Measurements from ENCODE around the gene ERMARD.

Gene ERMARD

DNA sequence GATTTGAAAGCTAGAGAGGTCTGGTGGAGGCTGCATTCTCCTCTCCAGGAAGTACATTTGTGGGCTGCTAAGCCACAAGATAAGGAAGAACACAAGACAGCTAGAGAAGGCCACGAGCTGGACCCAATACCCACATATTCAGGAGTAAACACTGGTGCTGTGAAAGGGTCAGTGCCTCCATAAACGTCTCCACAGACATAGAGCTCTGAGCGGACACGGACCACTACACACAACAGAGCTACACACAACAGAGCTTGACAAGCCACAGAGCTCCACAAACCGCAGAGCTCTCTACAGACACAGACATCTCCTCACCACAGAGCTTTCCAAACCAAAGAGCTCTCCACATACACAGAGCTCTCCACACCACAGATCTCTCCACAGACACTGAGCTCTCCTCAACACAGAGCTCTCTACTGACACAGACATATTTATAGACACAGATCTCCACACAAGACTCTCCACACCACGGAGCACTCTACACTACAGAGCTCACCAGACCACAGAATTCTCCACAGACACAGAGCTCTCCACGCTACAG is 51.9 kb downstream of the ERMARD start:
- FAIRE-seq, result no peak

DNA sequence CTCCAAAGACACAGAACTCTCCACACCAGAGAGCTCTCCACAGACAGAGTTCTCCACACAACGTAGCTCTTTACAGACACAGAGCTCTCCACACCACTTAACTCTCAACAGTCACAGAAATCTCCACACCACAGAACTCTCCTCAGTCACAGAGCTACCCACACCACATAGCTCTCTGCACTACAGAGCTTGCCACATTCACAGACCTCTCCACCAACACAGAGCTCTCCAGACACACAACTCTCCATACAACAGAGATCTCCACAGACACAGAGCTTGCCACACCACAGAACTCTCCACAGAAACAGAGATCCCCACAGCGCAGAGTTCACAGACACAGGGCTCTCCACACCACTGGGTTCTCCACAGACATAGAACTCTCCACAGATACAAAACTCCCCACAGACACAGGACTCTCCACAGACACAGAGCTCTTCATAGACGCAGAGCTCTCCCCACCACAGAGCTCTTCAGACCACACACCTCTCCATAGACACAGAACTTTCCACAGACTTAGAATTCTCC is 52.5 kb downstream of the ERMARD start:
- no peak for FAIRE-seq

GRCh38 chr6:169804427-169804826 is 53.0 kb downstream of the ERMARD start:
- FAIRE-seq, result no peak

GRCh38 chr6:169805242-169805838 is 53.9 kb downstream of the ERMARD start:
- FAIRE-seq, result no peak

GRCh38 chr6:169806701-169807100 is 55.3 kb downstream of the ERMARD start:
- no peak for FAIRE-seq

GRCh38 chr6:169807229-169807628 is 55.8 kb downstream of the ERMARD start:
- FAIRE-seq, result no peak

- no peak for FAIRE-seq
Observed at GRCh38 chr6:169807699-169808607, 56.5 kb downstream of the ERMARD start.

GRCh38 chr6:169808608-169808967 is 57.2 kb downstream of the ERMARD start:
- FAIRE-seq, result no peak

- FAIRE-seq, result no peak
Observed at GRCh38 chr6:169809386-169809785, 58.0 kb downstream of the ERMARD start.

DNA sequence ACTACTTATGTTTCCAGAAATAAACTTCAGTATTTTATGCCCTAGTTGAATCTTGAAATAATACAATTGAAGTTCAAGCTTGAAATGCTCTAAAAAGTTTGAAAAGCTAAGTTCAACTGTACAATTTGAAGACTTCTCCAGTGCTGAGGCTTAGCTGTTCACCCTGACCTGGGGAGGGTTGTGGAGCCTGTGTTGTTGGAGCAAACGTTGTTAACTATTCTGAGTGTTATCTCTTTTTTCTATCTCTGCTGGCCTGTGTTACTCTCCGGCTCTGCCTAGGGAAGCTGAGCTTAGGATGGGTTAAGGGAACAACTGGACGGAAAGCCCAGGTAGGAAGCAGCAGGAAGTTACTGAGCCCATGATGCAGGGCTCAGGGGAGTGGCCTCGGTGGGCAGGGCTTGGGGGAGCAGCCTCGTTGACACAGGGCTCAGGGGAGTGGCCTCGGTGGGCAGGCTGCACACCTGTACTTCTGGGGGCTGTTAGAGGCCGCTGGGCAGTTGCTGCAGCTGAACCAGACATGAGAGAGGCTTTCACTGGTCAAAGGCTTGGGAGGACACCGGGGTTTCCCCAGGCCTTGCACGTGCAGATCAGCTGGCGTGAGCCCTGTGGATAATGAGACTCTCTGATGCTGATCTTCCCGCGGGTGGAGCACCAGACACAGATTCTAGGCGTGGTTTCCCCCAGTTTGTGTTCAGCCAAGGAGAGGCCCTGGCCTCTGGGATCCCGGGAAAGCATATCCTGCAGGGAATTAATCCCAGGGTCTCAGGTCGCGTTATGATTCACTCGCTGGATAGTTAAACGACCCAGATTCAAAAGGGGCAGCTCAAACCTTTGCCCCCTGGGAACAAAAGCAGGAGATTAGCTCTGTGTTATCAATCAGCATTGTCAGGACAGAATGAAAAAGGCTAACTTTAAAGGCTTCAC is 58.9 kb downstream of the ERMARD start:
- FAIRE-seq, result no peak

DNA sequence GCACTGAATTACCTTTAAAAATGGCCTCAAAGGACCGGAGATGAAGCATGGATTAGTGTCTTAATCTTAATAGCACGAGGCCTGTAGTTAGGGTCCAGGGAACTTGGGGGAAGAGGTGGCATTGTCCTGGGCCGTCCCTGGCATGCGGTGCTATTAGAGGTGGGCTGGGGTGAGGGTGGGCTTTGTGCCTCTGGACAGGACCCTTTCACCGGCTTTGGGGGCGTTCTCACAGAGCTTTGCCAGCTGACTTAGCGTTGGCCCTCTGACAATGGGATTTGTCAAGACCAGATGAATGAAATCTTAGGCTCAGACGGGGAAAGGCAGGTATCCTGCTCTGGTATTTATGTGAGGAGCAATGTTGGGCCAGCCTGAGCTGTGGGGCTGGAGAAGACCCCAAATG is 59.6 kb downstream of the ERMARD start:
- no peak for FAIRE-seq

GRCh38 chr6:169811521-169812256 is 60.3 kb downstream of the ERMARD start:
- FAIRE-seq, result no peak

DNA sequence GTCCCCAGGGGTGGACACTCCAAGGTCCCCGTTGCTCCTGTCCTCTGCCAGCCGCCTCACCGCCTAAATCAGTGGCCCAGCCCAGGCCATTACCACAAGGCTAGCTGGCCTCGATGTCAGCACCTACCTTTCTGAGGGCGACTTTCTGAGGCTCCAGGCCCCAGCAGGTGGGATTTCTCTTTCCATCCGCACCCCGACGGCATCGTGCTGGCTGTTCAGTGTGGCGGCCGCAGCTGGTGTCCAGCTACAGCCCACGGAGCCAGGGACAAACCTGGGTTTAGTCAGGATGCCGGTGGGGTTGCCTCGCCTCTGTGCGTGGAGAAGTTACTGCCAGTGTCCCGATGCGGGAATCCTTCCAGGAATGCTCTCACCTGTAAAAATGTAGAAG is 60.8 kb downstream of the ERMARD start:
- no peak for FAIRE-seq

DNA sequence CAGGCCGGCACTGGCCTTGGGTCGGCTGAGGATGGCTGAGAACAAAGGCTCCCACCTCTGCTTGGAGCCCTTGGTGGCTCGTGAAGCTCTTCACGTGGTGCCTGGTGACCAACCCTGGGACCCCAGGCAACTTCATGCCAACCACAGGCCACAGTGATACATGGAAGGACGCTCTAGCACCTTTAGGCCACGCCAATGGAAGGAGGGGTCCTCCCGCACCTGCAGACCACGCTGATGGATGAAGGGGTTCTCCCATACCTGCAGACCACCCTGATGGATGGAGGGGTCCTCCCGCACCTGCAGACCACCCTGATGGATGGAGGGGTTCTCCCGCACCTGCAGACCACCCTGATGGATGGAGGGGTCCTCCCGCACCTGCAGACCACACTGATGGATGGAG is 62.5 kb downstream of the ERMARD start:
- FAIRE-seq, result no peak

DNA sequence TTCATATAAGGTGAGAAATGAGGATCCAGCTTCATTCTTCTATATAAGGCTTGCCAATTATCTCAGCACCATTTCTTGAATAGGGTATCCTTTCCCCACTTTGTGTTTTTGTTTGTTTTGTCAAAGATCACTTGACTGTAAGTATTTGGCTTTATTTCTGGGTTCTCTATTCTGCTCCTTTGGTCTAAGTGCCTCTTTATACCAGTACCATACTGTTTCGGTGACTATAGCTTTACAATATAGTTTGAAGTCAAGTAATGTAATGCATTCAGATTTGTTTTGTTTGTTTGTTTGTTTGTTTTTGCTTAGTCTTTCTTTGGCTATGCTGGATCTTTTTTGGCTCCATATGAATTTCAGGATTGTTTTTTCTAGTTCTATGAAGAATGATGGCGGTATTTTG is 64.6 kb downstream of the ERMARD start:
- no peak for FAIRE-seq

DNA sequence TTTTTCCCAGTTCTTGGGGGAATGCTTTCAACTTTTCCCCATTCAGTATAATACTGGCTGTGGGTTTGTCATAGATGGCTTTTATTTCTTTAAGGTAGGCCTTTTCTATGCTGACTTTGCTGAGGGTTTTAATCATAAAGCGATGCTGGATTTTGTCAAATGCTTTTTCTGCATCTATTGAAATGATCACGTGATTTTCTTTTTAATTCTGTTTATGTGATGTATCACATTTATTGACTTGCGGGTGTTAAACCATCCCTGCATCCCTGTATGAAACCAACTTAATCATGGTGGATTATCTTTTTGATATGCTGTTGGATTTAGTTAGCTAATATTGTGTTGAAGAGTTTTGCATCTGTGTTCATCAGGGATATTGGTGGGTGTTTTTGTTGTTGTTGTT is 65.6 kb downstream of the ERMARD start:
- FAIRE-seq, result no peak

- FAIRE-seq, result no peak
Observed at GRCh38 chr6:169820358-169820757, 68.9 kb downstream of the ERMARD start.

- FAIRE-seq, result no peak
Observed at GRCh38 chr6:169824021-169824420, 72.6 kb downstream of the ERMARD start.

- no peak for FAIRE-seq
Observed at GRCh38 chr6:169824848-169825557, 73.6 kb downstream of the ERMARD start.

GRCh38 chr6:169825558-169826225 is 74.3 kb downstream of the ERMARD start:
- FAIRE-seq, result no peak

DNA sequence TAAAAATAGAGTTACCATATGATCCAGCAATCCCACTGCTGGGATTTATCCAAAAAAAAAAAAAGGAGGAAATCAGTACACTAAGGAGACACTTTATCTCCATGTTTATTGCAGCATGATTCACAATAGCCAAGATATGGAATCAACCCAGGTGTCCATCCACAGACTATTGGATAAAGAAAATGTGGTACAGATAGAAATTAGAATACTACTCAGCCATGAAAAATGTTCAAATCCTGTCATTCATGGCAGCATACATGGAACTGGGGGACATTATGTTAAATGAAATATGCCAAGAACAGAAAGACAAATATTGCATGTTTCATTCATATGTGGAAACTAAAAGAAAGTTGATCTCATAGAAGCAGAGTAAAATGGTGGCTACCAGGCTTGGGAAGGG is 75.3 kb downstream of the ERMARD start:
- FAIRE-seq, result no peak

Data from islet of Langerhans (tissue), 1 donor.